ENCODE measurements around the gene FHOD3.

Gene FHOD3

DNA sequence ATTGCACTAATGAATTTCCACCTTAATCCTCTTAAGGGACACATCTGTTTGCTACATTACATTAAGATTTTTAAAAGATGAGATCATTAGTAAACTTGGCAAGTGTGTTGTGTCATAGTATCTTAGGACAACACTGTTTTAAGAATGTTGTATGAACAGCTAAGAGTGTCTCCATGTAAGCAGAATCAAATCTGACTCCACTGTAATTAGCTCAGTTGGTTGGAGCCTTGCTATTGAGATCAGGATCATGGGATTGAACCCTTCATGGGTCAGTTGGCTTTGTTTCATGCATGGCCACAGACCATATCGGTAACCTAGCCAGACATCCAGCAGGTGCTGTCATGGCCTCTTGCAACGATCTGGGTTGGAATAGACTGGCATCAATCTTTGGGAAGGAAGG is 5.2 kb downstream of the FHOD3 start:
- TF ChIP-seq, protein P1, sequence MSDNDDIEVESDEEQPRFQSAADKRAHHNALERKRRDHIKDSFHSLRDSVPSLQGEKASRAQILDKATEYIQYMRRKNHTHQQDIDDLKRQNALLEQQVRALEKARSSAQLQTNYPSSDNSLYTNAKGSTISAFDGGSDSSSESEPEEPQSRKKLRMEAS (IDR thresholded peaks at IDR 0.05): no peak
- no peak for TF ChIP-seq ZBTB7A (IDR thresholded peaks at IDR 0.05; ENCODE audit: low read depth)
- no peak for TF ChIP-seq EGR1 (IDR thresholded peaks at IDR 0.05)
- TF ChIP-seq, protein P2, sequence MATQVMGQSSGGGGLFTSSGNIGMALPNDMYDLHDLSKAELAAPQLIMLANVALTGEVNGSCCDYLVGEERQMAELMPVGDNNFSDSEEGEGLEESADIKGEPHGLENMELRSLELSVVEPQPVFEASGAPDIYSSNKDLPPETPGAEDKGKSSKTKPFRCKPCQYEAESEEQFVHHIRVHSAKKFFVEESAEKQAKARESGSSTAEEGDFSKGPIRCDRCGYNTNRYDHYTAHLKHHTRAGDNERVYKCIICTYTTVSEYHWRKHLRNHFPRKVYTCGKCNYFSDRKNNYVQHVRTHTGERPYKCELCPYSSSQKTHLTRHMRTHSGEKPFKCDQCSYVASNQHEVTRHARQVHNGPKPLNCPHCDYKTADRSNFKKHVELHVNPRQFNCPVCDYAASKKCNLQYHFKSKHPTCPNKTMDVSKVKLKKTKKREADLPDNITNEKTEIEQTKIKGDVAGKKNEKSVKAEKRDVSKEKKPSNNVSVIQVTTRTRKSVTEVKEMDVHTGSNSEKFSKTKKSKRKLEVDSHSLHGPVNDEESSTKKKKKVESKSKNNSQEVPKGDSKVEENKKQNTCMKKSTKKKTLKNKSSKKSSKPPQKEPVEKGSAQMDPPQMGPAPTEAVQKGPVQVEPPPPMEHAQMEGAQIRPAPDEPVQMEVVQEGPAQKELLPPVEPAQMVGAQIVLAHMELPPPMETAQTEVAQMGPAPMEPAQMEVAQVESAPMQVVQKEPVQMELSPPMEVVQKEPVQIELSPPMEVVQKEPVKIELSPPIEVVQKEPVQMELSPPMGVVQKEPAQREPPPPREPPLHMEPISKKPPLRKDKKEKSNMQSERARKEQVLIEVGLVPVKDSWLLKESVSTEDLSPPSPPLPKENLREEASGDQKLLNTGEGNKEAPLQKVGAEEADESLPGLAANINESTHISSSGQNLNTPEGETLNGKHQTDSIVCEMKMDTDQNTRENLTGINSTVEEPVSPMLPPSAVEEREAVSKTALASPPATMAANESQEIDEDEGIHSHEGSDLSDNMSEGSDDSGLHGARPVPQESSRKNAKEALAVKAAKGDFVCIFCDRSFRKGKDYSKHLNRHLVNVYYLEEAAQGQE (IDR thresholded peaks at IDR 0.05; ENCODE audit: low read depth): no peak
- no peak for TF ChIP-seq TCF12 (IDR thresholded peaks at IDR 0.05; ENCODE audit: low read depth)
- TF ChIP-seq FOXM1 (IDR thresholded peaks at IDR 0.05; ENCODE audit: borderline replicate concordance, low read depth): no peak
- TF ChIP-seq TEAD4 (IDR thresholded peaks at IDR 0.05): no peak
- TF ChIP-seq RAD21 (IDR thresholded peaks at IDR 0.05; ENCODE audit: low read depth): no peak
- no peak for TF ChIP-seq YY1 (IDR thresholded peaks at IDR 0.05; ENCODE audit: low read depth)
- TF ChIP-seq EP300 (IDR thresholded peaks at IDR 0.05; ENCODE audit: borderline replicate concordance): no peak
- no peak for TF ChIP-seq NFIC (IDR thresholded peaks at IDR 0.05)
- no peak for TF ChIP-seq CEBPB (IDR thresholded peaks at IDR 0.05)
- TF ChIP-seq TAF1 (IDR thresholded peaks at IDR 0.05; ENCODE audit: low read depth): no peak
- no peak for TF ChIP-seq CREB1 (IDR thresholded peaks at IDR 0.05; ENCODE audit: low read depth)
- TF ChIP-seq, protein P3, sequence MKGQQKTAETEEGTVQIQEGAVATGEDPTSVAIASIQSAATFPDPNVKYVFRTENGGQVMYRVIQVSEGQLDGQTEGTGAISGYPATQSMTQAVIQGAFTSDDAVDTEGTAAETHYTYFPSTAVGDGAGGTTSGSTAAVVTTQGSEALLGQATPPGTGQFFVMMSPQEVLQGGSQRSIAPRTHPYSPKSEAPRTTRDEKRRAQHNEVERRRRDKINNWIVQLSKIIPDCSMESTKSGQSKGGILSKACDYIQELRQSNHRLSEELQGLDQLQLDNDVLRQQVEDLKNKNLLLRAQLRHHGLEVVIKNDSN (IDR thresholded peaks at IDR 0.05): no peak

DNA sequence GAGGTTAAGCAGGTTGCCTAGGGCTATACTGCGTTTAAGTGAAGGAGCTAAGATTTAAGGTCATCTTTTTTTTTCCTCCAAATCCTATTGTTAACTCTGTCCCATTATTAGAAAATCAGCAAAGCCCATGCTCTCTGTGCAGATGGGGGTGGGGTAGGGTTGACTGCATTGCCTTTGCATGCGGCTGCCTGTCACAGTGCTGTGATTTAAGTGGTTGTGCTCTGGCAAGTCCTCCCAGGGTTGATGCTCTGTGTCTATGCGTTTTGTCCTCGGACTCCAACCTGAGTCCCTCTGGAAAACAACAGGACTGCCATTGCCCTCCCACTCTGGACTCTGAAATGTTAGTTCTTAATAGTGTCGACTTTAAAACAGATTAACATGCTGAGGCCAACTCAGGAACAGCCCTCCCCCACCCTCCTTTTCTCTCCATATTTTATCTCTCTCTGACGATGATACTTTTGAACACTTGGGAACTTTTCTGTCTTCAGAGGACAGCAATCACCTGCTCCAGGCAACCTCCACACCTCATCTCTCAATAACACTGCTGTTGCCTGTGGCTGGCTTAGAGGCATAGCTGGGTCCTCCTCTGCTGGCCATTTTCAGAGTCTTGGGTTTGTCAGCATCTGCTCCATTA is 5.8 kb downstream of the FHOD3 start:
- TF ChIP-seq, protein P2 (IDR thresholded peaks at IDR 0.05; ENCODE audit: low read depth): no peak
- TF ChIP-seq TCF12 (IDR thresholded peaks at IDR 0.05; ENCODE audit: low read depth): no peak
- TF ChIP-seq, protein P3 (IDR thresholded peaks at IDR 0.05): no peak
- TF ChIP-seq ZBTB7A (IDR thresholded peaks at IDR 0.05; ENCODE audit: low read depth): no peak
- TF ChIP-seq CREB1 (IDR thresholded peaks at IDR 0.05; ENCODE audit: low read depth): no peak
- TF ChIP-seq, protein P1 (IDR thresholded peaks at IDR 0.05): no peak
- no peak for TF ChIP-seq FOXM1 (IDR thresholded peaks at IDR 0.05; ENCODE audit: borderline replicate concordance, low read depth)
- no peak for TF ChIP-seq TAF1 (IDR thresholded peaks at IDR 0.05; ENCODE audit: low read depth)
- TF ChIP-seq EGR1 (IDR thresholded peaks at IDR 0.05): no peak
- no peak for TF ChIP-seq TEAD4 (IDR thresholded peaks at IDR 0.05)
- no peak for TF ChIP-seq EP300 (IDR thresholded peaks at IDR 0.05; ENCODE audit: borderline replicate concordance)
- no peak for TF ChIP-seq CEBPB (IDR thresholded peaks at IDR 0.05)

DNA sequence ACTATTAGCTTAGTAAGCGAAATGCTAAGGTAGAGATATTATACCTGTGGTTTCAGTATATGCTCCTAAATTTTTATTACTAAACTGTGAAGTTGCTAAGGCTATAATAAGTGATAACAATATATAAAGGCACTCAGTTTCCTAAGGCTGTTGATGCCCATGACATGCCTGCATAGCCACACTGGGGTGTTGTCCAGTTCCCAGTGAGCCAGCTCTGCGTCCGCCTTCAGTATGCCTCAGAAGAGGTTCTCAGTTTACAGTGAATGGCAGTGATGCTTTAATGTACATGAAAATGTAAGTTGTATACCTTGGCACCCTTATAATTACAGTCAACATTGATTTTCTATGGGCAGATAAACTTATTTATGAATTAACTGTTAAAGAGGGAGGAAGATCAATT is 7.2 kb downstream of the FHOD3 start:
- TF ChIP-seq TEAD4 (IDR thresholded peaks at IDR 0.05) (no peak), CEBPB (IDR thresholded peaks at IDR 0.05) (no peak), NFIC (IDR thresholded peaks at IDR 0.05) (no peak)
- TF ChIP-seq, protein P2 (IDR thresholded peaks at IDR 0.05; ENCODE audit: low read depth): no peak
- TF ChIP-seq, protein P1 (IDR thresholded peaks at IDR 0.05): no peak

DNA sequence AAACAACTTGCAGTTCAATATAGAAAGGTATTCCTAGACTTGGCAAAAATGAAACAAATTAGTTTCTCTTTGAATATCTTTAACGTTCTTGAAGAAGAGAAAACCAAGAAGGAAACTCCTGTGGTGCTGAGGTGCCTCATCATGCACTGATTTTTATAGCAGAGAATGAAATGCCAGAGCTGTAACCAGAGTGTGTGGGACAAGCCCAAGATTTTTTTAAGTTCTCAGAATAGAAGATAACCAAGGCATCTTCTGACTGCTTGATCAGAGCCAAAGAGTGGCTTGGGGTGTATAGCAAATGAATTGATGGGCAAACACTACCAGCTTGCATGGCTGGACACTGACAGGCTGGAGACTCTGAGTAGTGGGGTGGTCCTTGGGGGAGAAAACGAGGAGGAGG is 7.9 kb downstream of the FHOD3 start:
- TF ChIP-seq NFIC (IDR thresholded peaks at IDR 0.05): no peak
- no peak for TF ChIP-seq EP300 (IDR thresholded peaks at IDR 0.05; ENCODE audit: borderline replicate concordance)
- TF ChIP-seq, protein P3 (IDR thresholded peaks at IDR 0.05): no peak
- TF ChIP-seq, protein P1 (IDR thresholded peaks at IDR 0.05): no peak
- TF ChIP-seq TCF12 (IDR thresholded peaks at IDR 0.05; ENCODE audit: low read depth): no peak
- TF ChIP-seq RAD21 (IDR thresholded peaks at IDR 0.05; ENCODE audit: low read depth): no peak
- TF ChIP-seq, protein P2 (IDR thresholded peaks at IDR 0.05; ENCODE audit: low read depth): no peak
- no peak for TF ChIP-seq EGR1 (IDR thresholded peaks at IDR 0.05)
- TF ChIP-seq ZBTB7A (IDR thresholded peaks at IDR 0.05; ENCODE audit: low read depth): no peak
- TF ChIP-seq CREB1 (IDR thresholded peaks at IDR 0.05; ENCODE audit: low read depth): no peak

Data from Ishikawa (cell line).